HTERT RPE-1 (cell line): ENCODE data around the gene FAT1.

ENCODE experiments used
- in situ Hi-C: fragments of 300-500 bp; cut with MboI; formaldehyde crosslinking; loops from 4 replicates; pipeline ENCODE4 v1.14.3; 2020; ENCODE audit warnings: low sequenced_read_pairs

The FAT1 gene

DNA sequence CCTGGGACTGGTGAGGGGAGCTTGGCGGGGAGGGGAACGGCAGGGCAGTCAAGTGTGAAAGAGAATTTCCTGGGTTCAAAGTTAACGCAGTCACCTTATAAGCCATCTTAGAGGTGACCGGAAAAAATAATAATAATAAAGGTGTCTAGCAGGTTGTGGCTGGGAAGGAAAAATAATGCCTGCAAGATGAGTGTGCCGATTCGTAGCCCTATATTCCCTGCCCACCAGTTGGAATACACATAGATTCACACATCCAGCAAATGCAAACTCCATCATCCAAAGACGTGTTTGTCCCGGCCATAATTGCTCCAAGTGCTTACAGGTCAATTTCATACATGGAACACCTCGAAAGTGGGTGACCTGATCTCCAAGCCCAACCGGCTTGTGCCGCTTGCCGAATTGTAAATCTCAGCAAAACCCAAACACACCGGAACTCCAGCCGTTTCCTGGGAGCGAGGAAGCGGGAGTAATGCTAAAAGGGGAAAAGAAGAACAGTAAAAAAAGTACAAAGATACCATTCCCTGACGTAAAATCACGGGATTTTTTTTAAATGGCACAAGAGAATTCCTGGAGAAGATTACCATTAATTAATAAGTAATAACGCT lies 1.3 kb upstream of the FAT1 start:
- in situ Hi-C loops: no loop called here

GRCh38 chr4:186724058-186724863 lies 605 bp upstream of the FAT1 start:
- in situ Hi-C loops: no loop called here

DNA sequence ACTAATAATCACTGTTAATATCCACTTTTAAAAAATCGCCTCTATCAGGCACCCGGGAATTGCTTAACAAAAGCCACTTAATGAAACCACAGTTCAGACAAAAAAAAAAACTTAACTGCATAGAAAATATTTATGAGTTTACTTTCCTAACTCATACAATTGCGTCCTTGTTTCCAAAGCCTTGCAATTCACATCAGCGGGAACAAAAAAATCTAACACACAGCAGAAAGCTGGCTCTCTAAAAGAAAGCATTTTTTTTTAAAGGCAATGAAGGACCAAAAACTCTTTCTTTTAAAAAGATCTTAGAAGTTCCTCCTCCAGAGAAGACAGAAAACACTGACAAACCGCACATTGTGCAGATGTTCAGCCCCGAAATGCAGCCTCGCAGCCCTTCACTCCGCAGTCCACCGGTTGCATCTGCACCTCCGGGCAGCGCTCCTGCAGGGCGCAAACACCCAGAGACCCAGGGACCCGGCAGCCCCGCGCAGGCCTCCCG lies 812 bp downstream of the FAT1 start:
- in situ Hi-C loops: no loop called here

DNA sequence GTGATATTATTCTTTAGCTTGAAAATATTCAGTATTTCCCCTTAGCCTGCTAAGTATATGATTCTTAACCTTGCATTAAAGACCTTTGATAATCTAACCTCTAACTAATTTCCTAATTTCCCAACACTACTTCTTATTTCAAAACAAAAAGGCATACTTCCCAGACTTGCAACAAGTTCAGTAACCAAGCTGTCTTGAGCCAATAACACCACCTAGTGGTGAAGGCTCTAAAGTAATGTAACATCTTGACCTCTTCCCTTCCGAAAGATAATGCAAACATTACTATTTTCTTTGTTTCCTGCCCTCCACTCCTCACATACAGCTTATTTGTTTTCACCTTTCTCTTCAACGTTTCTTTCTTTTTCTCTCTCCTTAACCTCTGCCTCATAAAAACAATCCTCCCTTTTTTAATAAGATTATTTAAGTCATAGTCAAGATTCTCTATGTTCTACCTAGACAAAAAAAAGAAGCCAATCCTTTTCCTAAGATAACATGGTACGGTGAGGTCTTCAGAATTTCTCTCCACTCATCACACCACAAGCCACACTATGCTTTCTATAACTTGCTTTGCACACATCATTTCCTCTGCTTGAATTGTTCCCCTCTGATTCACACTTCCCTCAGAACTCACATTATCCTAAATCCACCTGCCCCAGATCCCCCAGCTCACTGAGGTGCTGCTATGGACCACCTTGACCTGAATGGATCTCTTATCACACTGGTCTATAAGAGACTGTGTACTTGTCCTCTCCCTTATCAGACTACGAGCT lies 3.5 kb downstream of the FAT1 start:
- in situ Hi-C loops: no loop called here

DNA sequence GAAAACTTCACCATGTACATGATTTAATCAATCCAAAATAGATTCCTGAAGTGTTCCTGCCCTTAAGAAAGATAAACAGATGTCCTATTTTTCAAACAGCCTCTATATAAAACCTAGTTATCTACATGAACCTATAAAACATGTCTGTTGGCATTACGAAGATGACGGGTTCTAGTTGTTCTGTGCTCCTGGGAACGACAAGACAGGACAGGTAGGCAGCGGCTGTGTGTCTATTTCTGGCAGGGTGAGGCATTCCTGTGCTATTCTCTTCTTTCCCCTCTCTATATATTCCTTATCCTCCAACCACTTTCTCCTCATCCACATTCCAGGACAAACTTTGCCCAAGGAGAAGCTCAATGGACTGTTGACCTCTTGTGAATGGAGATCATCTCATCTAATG lies 6.1 kb downstream of the FAT1 start:
- in situ Hi-C loops: no loop called here

DNA sequence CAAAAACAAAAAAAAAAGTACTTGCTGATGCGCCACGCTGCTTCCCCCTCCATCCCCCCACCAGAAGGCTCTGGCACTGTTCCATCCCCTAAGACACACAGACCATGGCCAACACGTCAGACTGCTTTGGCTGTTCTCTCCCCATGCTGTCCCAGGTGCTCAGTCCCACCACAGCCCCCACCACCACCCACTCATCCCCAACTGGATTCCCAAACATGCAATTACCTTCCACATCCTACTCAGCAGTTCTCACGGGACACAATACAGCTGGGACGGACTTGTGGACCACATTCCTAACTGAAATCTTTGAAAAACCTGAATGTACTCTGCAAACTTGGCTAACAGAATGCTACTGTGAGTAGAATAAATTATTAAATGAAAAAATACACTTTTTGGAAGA lies 8.6 kb downstream of the FAT1 start:
- in situ Hi-C loops: no loop called here

GRCh38 chr4:186714006-186714675 lies 9.5 kb downstream of the FAT1 start:
- in situ Hi-C loops: no loop called here

DNA sequence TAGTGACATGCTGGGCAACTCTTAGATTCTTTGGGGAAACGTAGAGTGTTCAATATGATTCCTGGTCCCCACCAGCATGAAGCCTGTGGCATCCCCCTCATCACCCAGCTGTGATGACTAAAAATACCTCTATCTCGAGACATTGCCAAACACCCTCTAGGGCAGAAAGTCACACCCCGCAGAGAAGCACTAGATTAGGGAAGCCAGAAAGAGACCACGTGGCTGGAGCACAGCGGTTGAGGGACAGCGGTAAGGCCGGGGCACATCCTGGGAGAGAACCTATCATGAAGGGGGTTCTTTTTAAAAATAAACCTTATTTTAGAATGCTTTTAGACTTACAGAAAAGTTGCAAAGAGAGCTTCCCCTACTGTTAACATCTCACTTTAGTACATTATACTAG lies 11.0 kb downstream of the FAT1 start:
- in situ Hi-C loops: no loop called here

- in situ Hi-C loops: no loop called here
Measured at GRCh38 chr4:186710521-186711119, 13.0 kb downstream of the FAT1 start.

GRCh38 chr4:186709517-186709916 lies 14.1 kb downstream of the FAT1 start:
- in situ Hi-C loops: no loop called here

DNA sequence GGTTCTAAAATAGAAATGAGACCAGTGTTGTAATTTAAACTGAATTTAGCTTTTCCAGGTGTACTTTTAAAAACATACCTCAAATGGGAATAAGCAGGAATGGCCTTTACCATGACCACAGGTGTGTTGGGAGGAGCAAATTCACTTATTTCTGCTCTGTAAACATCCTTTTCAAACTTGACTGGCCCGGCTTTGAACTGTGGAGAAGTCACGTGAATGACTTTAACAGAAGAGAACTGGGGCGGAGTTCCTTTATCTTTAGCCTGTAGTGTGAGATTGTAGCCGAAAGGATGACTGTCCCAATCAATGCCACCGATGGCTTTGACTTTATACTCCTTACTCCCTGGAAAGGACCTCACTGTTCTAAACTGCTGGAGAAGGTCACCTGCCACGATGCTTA lies 15.1 kb downstream of the FAT1 start:
- in situ Hi-C loops: no loop called here

DNA sequence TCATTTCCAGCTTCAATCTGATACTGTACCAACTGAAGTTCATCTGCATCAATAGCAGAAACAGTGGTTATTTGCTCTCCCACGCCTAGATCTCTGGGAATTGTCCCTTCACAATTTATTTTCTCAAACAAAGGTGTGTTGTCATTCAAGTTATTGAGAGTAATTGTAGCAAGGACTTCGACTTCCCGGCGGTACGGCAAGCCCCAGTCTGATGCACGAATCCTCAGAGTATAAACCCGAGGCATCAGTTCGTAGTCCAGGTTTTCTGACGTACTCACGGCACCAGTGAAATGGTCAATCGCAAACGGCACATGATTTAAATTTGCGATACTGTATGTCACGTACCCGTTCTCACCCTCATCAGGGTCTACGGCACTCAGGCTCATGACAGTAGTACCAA lies 15.7 kb downstream of the FAT1 start:
- in situ Hi-C loops: no loop called here

DNA sequence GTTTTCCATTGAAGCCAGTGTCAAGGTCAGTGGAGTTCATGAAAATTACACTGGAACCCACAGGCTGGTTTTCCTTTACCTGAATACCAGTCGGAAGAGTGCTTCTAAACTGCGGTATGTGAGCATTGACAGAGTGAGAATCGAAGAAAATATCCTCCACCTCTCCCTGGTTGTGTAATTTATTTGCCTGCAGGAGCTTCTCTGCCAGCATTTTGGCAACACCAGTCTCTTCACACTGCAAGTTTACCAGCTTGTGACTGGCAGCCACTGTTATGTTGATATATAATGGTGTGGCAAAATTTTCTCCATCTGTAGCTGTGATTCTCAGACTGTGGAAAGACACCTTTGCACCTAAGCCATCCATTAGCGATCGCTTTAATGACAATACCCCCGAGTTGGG lies 16.1 kb downstream of the FAT1 start:
- in situ Hi-C loops: no loop called here

- in situ Hi-C loops: no loop called here
Measured at GRCh38 chr4:186704057-186704456, 19.6 kb downstream of the FAT1 start.

DNA sequence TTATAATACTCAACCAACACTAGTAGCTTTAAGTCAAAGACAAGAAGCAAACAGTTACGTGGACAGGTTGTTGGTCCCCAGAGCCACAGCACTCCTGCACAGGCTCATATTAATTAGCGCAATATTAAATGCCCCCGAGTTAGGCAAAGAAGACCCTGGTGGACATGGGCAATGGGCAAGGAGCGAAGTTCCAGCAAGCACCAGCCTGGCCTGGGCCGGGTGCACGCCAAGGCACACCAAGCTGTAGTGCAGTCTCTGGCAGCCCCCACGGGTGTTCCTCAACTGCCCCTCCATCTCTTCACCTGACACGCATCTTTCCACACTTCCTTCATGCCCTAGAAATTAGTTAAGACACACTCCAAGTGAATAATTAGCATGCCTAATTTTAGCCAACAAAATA lies 20.1 kb downstream of the FAT1 start:
- in situ Hi-C loops: no loop called here

DNA sequence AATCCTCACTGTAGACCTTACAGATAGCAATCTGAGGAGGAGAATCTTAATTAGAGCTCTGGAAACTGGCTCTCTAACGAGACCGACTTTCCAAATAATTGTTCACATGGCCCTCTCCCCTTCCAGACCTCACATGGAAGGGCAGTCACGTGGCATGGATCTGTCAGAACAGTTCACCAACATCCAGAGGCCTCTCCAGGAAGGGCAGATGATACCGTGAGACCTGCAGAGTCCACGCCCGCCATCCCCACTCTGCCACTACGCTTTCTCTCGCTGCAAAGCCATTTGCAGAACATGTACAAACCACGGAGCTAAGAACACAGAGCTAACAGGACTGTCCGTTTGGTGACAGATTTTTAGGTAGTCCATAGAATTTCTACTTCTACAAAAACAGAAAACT lies 20.7 kb downstream of the FAT1 start:
- in situ Hi-C loops: no loop called here

DNA sequence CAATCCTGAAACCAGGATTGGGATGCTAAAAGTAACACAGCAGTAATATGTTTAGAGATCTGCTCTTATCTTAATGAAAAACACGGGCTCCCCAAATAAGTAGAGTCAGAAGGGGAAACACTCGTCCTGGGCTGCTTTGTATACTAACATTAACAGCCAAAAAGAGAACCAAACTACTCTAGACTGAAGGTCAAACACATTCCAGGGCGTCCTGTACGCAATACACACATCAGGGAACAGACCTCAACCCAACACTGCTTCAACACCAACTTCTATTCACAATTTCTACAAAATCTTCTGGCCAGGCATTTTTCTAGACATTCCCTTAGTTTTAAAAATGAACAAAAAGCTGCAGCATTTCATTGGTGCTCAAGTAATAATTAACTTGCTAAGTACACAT lies 21.4 kb downstream of the FAT1 start:
- in situ Hi-C loops: no loop called here

DNA sequence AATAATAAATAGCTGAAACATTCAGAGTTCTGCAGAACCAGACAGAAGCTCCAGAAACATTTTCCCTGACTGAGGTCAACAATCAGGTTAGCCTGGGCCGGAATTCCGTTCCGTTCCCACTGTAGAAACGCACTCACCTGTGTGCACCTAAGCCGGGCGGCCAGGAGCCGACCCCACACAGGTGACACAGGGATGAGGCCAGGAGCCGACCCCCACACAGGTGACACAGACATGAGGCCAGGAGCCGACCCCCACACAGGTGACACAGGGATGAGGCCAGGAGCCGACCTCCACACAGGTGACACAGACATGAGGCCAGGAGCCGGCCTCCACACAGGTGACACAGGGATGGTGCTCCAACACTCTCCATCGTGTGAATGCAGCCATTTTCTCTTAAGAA lies 21.9 kb downstream of the FAT1 start:
- in situ Hi-C loops: no loop called here

DNA sequence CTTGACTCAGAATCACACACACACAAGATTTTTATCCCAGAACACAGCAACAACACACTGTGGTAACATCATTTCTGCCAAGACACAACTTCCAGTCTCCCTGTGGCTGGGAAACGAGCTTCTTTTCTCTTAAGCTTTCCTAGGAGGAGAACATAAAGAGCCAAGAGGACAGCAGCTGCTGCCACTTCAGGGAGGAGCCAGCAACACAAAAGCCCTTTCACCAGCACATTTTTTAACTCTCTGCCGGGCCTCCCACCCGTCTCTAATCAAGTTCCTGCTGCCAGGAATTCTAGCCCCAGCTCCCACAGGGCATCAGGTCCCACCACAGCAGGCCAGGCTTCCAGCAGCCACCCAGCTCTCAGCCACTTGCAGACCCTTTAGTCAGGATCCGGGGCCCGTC lies 22.4 kb downstream of the FAT1 start:
- in situ Hi-C loops: no loop called here

GRCh38 chr4:186700746-186701145 lies 22.9 kb downstream of the FAT1 start:
- in situ Hi-C loops: no loop called here

GRCh38 chr4:186699881-186700397 lies 23.7 kb downstream of the FAT1 start:
- in situ Hi-C loops: no loop called here
